Measurements from ENCODE around the gene ZBED4. TPM values are rescaled to one million over a fixed set of nuclear protein-coding genes. Genes with fewer than 3 reads are reported as not detected.

Gene ZBED4, protein sequence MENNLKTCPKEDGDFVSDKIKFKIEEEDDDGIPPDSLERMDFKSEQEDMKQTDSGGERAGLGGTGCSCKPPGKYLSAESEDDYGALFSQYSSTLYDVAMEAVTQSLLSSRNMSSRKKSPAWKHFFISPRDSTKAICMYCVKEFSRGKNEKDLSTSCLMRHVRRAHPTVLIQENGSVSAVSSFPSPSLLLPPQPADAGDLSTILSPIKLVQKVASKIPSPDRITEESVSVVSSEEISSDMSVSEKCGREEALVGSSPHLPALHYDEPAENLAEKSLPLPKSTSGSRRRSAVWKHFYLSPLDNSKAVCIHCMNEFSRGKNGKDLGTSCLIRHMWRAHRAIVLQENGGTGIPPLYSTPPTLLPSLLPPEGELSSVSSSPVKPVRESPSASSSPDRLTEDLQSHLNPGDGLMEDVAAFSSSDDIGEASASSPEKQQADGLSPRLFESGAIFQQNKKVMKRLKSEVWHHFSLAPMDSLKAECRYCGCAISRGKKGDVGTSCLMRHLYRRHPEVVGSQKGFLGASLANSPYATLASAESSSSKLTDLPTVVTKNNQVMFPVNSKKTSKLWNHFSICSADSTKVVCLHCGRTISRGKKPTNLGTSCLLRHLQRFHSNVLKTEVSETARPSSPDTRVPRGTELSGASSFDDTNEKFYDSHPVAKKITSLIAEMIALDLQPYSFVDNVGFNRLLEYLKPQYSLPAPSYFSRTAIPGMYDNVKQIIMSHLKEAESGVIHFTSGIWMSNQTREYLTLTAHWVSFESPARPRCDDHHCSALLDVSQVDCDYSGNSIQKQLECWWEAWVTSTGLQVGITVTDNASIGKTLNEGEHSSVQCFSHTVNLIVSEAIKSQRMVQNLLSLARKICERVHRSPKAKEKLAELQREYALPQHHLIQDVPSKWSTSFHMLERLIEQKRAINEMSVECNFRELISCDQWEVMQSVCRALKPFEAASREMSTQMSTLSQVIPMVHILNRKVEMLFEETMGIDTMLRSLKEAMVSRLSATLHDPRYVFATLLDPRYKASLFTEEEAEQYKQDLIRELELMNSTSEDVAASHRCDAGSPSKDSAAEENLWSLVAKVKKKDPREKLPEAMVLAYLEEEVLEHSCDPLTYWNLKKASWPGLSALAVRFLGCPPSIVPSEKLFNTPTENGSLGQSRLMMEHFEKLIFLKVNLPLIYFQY
- 6.8 and 8.2 TPM in 2 replicates for total RNA-seq

DNA sequence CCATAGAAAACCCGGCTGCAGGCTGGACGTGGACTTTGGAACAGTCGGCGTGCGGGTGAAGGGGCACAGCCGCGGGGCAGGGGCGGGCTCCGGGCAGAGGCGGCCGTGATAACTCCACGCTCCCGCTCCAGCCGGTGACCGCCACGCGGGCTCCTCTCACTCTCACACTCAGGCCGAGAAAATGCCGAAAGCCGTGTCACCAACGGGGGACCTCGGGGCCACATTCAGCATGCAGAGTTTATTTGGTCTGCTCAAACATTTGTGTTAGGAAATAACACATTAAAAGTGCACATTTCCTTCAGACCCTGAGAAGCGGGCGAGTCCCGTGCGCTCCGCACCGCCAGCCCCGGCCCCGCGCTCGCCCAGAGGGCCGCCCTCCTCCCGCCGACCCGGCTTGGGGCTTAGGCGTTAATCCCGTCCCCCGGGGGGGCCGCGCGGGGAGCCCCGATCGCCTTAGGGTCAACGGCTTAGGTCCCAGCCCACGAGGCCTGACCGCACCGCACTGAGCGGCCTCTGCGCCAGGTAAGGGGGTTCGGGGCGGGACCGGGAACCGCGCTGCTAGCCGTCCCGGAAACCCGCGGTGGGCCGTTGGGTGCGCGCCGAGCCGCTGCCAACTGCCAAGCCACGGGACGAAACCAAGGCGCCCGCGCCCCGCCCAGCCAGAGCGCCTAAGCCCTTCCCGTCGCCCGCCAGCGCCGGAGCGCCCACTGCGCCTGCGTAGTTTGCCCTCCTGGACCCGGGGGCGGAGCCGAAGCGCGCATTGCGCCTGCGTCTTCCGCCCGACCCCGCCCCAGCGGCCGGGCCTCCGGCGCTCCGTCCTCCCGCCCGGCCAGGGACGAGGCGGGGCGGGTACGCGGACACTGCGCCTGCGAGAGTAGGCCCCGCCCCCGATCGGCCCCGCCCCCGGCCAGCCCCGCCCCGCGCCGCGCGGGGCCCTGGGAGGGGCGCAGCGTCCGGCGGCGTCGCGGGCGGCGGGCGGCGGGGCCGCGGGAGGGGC is at the start of gene ZBED4:
TSS of gene ZBED4 (plus strand) at position 947 of the 997 bp plus-strand sequence. CDS start 29,819 bp downstream, outside the sequence.

DNA sequence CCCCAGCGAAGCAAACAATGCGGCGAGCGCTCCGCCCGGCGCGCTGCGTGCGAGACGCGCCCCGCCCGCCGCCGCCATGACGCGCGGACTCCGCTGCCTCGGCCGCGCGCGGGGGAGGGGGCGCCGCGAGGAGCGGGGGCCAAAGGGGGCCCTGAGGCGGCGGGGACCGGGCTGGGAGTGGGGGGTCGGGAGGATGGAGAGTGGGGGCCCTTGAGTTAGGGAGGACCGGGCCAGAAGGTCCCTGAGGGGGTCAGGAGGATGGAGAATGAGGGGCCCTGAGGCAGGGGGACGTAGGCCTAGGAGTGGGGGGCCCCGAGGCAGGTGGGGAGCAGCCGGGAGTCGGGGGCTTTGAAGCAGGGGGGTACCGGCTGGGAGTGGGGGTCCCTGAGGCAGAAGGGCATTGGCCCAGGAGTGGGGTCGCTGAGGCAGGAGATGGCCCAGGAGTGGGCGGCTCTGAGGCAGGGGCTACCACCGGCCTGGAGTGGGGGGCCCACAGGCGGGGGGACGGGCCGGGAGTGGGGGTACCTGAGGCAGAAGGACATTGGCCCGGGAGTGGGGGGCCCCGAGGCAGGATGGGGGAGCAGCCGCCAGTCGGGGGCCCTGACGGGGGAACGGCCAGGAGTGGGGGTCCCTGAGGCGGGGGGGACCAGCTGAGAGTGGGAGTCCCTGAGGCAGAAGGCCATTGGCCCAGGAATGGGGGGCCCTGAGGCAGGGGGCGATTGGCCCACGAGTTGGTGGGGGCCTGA is 25.6 kb upstream of the ZBED4 start, which contains the start of gene BRD1:
TSS of gene BRD1 (minus strand) at position 21 of the 746 bp plus-strand sequence. CDS start 3,556 bp downstream, outside the sequence.

DNA sequence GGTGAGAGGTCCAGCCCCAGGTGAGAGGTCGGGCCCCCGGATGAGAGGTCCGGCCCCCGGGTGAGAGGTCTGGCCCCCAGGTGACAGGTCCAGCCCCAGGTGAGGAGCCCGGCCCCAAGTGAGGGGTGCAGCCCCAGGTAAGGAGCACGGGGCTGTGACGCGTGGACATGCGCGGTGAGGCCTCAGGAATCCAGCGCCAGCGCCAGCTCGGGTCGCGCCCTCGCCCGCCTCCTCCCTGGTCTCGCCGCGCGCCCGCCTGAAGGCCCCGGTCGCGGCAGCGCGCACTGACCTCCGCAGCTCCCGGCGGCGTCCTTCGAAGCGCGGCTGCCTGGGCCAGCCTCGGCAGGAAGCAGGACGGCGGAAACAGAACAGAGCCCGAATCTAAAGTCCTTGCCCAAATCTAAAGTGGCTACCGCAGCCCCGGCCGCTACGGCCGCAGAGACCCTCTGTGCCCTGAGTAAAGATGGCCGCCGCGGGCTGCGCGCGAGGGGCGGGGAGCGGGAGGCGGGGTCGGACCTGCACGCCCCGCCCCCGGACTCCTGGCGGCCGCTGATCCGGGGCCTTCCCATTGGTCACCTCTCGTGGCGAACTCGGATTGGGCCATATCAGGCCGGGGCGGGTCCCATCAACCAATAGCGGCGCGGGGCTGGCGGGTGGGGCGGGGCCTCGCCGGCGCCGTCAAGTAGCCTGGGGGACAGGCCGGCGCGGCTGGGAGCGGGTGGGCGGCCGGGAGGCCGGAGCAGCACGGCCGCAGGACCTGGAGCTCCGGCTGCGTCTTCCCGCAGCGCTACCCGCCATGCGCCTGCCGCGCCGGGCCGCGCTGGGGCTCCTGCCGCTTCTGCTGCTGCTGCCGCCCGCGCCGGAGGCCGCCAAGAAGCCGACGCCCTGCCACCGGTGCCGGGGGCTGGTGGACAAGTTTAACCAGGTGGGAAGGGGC is 64.6 kb downstream of the ZBED4 start, which contains the start of the genes ALG12 and CRELD2:
TSS of gene ALG12 (minus strand) at position 465 of the 937 bp plus-strand sequence. CDS start 4,673 bp downstream, outside the sequence.
TSS of gene CRELD2 (plus strand) at position 661 of the 937 bp plus-strand sequence. CDS start at position 797, 136 bp downstream.

Small RNA genes lying within 50 kb of the gene (small RNA-seq; reads per million reads assigned to genes)
- gene AL117328.1 (not detected), gene RF00017 (not detected)

Other genes with a start within 250 kb of the ZBED4 start
- 19.6 and 20.0 TPM in 2 replicates for gene BRD1, start 26.0 kb upstream of the ZBED4 start, total RNA-seq
- 17.4 and 19.9 TPM in 2 replicates for gene ALG12, start 64.6 kb downstream of the ZBED4 start, total RNA-seq
- 41.4 and 46.8 TPM in 2 replicates for gene CRELD2, start 64.8 kb downstream of the ZBED4 start, total RNA-seq
- gene PIM3, start 106.9 kb downstream of the ZBED4 start, total RNA-seq, result 15.8 and 18.7 TPM in 2 replicates
- not detected in 2 replicates for gene IL17REL, start 158.9 kb downstream of the ZBED4 start, total RNA-seq
- gene TTLL8, start 204.5 kb downstream of the ZBED4 start, total RNA-seq, result not detected in 2 replicates
- gene MLC1, start 231.6 kb downstream of the ZBED4 start, total RNA-seq, result not detected in 2 replicates
- under 0.01 and 0.43 TPM in 2 replicates for gene MOV10L1, start 236.2 kb downstream of the ZBED4 start, total RNA-seq

Data from articular chondrocyte of knee joint (primary cell).